Measurements from ENCODE around the gene PRDM7.

Gene PRDM7

GRCh38 chr16:90084215-90084950 is 7.3 kb upstream of the PRDM7 start:
- no peak for DNase-seq (ENCODE audit: extremely low spot score)
- TF ChIP-seq NFRKB (IDR thresholded peaks at IDR 0.05) = no peak
- TF ChIP-seq LEF1 (IDR thresholded peaks at IDR 0.05; ENCODE audit: borderline replicate concordance) = no peak
- no peak for TF ChIP-seq SP1 (IDR thresholded peaks at IDR 0.05)
- TF ChIP-seq FOXM1 (IDR thresholded peaks at IDR 0.05; ENCODE audit: borderline replicate concordance) = no peak
- no peak for TF ChIP-seq CTBP1 (IDR thresholded peaks at IDR 0.05; ENCODE audit: borderline replicate concordance)
- no peak for TF ChIP-seq FOXA1 (IDR thresholded peaks at IDR 0.05)
- TF ChIP-seq ZNF384 (IDR thresholded peaks at IDR 0.05) = no peak
- ChIA-PET POLR2A (interaction anchor here (0.6 kb wide), 1 partner anchor 197 kb away, joined by 3 read pairs; no protein-coding TSS in a partner anchor), CTCF (no interaction called here)

- DNase-seq (ENCODE audit: extremely low spot score) = no peak
- ChIA-PET CTCF (interaction anchor here (1.6 kb wide), 1 partner anchor 10 kb away, joined by 6 read pairs; a partner anchor contains a TSS), POLR2A (interaction anchor here (1.9 kb wide), 1 partner anchor 63 kb away, joined by 5 read pairs; no protein-coding TSS in a partner anchor)
- TF ChIP-seq NFRKB (IDR thresholded peaks at IDR 0.05) = no peak
- no peak for TF ChIP-seq BHLHE40 (IDR thresholded peaks at IDR 0.05; ENCODE audit: borderline replicate concordance)
- no peak for TF ChIP-seq ELF4 (IDR thresholded peaks at IDR 0.05)
- no peak for TF ChIP-seq SP1 (IDR thresholded peaks at IDR 0.05)
- TF ChIP-seq FOXA1 (IDR thresholded peaks at IDR 0.05) = no peak
- TF ChIP-seq HDGF (IDR thresholded peaks at IDR 0.05; ENCODE audit: borderline replicate concordance) = no peak
- no peak for TF ChIP-seq TARDBP (IDR thresholded peaks at IDR 0.05)
- TF ChIP-seq CTBP1 (IDR thresholded peaks at IDR 0.05; ENCODE audit: borderline replicate concordance) = no peak
- no peak for TF ChIP-seq FOXK2 (IDR thresholded peaks at IDR 0.05)
- TF ChIP-seq ARNT (IDR thresholded peaks at IDR 0.05) = no peak
- no peak for TF ChIP-seq L3MBTL2 (conservative IDR thresholded peaks at IDR 0.05)
- TF ChIP-seq, protein P1, sequence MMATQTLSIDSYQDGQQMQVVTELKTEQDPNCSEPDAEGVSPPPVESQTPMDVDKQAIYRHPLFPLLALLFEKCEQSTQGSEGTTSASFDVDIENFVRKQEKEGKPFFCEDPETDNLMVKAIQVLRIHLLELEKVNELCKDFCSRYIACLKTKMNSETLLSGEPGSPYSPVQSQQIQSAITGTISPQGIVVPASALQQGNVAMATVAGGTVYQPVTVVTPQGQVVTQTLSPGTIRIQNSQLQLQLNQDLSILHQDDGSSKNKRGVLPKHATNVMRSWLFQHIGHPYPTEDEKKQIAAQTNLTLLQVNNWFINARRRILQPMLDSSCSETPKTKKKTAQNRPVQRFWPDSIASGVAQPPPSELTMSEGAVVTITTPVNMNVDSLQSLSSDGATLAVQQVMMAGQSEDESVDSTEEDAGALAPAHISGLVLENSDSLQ (IDR thresholded peaks at IDR 0.05) = no peak
- no peak for TF ChIP-seq ZNF384 (IDR thresholded peaks at IDR 0.05)
- TF ChIP-seq FOXM1 (IDR thresholded peaks at IDR 0.05; ENCODE audit: borderline replicate concordance) = no peak
- TF ChIP-seq LEF1 (IDR thresholded peaks at IDR 0.05; ENCODE audit: borderline replicate concordance) = no peak
Measured at GRCh38 chr16:90083139-90083538, 6.0 kb upstream of the PRDM7 start.

- CTCF ChIA-PET = interaction anchor here (0.6 to 1.6 kb wide), 3 partner anchors 11 to 702 kb away, joined by 3 to 6 read pairs (median 4); a partner anchor contains a TSS
- no peak for DNase-seq (ENCODE audit: extremely low spot score)
- POLR2A ChIA-PET = interaction anchor here (0.6 to 1.9 kb wide), 3 partner anchors 8 to 62 kb away, joined by 3 to 5 read pairs (median 4); no protein-coding TSS in a partner anchor
- TF ChIP-seq ELF4 (IDR thresholded peaks at IDR 0.05) (no peak), L3MBTL2 (conservative IDR thresholded peaks at IDR 0.05) (no peak), FOXK2 (IDR thresholded peaks at IDR 0.05) (no peak), NFRKB (IDR thresholded peaks at IDR 0.05) (no peak)
Measured at GRCh38 chr16:90081606-90081970, 4.5 kb upstream of the PRDM7 start.

- POLR2A ChIA-PET = interaction anchor here (1.1 kb wide), 1 partner anchor 34 kb away, joined by 3 read pairs; no protein-coding TSS in a partner anchor
- DNase-seq (ENCODE audit: extremely low spot score) = no peak
- no peak for TF ChIP-seq FOXK2 (IDR thresholded peaks at IDR 0.05)
- no peak for TF ChIP-seq FOXM1 (IDR thresholded peaks at IDR 0.05; ENCODE audit: borderline replicate concordance)
- TF ChIP-seq TARDBP (IDR thresholded peaks at IDR 0.05) = no peak
- no peak for TF ChIP-seq SUZ12 (IDR thresholded peaks at IDR 0.05)
- TF ChIP-seq CTBP1 (IDR thresholded peaks at IDR 0.05; ENCODE audit: borderline replicate concordance) = no peak
- TF ChIP-seq ARNT (IDR thresholded peaks at IDR 0.05) = no peak
- TF ChIP-seq ZNF384 (IDR thresholded peaks at IDR 0.05) = no peak
- TF ChIP-seq BHLHE40 (IDR thresholded peaks at IDR 0.05; ENCODE audit: borderline replicate concordance) = no peak
- CTCF ChIA-PET = interaction anchor here (0.6 to 1.7 kb wide), 2 partner anchors 13 to 58 kb away, joined by 3 read pairs; no protein-coding TSS in a partner anchor
Measured at GRCh38 chr16:90078579-90078895, 1.4 kb upstream of the PRDM7 start.

DNA sequence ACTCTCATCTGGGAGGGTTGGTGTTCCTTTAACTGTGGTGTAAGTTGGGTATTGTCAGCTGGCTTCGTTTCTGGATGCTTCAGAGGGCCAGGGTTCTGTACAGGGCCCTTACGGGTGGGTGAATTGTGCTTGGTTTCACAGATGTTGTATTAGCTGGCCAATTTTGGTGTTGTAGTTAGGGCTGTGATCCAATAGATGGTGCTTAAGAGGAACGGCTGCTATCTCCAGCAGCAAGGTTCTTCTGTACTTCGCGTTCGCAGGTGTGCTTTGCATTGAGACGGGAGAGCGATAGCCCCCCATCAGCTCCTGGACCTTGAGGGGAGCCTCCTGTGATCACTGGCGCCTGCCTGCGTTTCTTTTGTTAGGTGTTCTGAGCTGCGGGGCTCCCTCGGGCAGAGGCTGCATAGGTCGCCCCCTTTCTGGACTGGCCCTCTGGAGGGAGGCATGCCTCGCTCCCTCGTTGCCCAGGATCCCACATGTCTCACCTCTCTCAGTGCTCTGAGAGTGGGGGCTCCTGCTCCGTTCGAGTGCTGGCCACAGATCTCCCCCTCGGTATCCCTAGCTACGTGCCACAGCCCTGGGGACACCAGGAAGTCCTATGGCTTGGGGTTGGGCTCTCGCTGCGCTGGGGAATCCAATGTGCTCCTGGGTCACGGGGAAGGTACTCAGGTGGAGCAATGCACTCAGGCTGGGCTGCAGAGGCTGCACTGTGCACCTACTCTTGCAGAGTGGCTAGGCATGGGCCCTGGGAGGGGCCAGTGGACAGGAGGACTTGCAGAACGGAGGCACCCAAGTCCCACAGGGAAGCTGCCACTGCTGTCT is 837 bp upstream of the PRDM7 start:
- no peak for TF ChIP-seq CTBP1 (IDR thresholded peaks at IDR 0.05; ENCODE audit: borderline replicate concordance)
- no peak for TF ChIP-seq ARNT (IDR thresholded peaks at IDR 0.05)
- TF ChIP-seq, protein P1 (IDR thresholded peaks at IDR 0.05) = no peak
- TF ChIP-seq TARDBP (IDR thresholded peaks at IDR 0.05) = no peak
- TF ChIP-seq FOXK2 (IDR thresholded peaks at IDR 0.05) = no peak
- no peak for DNase-seq (ENCODE audit: extremely low spot score)
- CTCF ChIA-PET = interaction anchor here (0.6 to 1.7 kb wide), 2 partner anchors 13 to 57 kb away, joined by 3 read pairs; no protein-coding TSS in a partner anchor
- POLR2A ChIA-PET = interaction anchor here (1.1 kb wide), 1 partner anchor 33 kb away, joined by 3 read pairs; no protein-coding TSS in a partner anchor

- TF ChIP-seq FOXA1 (IDR thresholded peaks at IDR 0.05) (no peak), ZNF384 (IDR thresholded peaks at IDR 0.05) (no peak), ARNT (IDR thresholded peaks at IDR 0.05) (no peak), NFRKB (IDR thresholded peaks at IDR 0.05) (no peak), HDGF (IDR thresholded peaks at IDR 0.05; ENCODE audit: borderline replicate concordance) (no peak), ELF4 (IDR thresholded peaks at IDR 0.05) (no peak), L3MBTL2 (conservative IDR thresholded peaks at IDR 0.05) (no peak), CTBP1 (IDR thresholded peaks at IDR 0.05; ENCODE audit: borderline replicate concordance) (no peak), TARDBP (IDR thresholded peaks at IDR 0.05) (no peak), SUZ12 (IDR thresholded peaks at IDR 0.05) (no peak), SP1 (IDR thresholded peaks at IDR 0.05) (no peak), FOXM1 (IDR thresholded peaks at IDR 0.05; ENCODE audit: borderline replicate concordance) (no peak), BHLHE40 (IDR thresholded peaks at IDR 0.05; ENCODE audit: borderline replicate concordance) (no peak), LEF1 (IDR thresholded peaks at IDR 0.05; ENCODE audit: borderline replicate concordance) (no peak), FOXK2 (IDR thresholded peaks at IDR 0.05) (no peak)
- TF ChIP-seq, protein P1 (IDR thresholded peaks at IDR 0.05) = no peak
- DNase-seq (ENCODE audit: extremely low spot score) = no peak
- POLR2A ChIA-PET = interaction anchor here (0.9 kb wide), 1 partner anchor 9 kb away, joined by 3 read pairs; no protein-coding TSS in a partner anchor
- CTCF ChIA-PET = no interaction called here
Measured at GRCh38 chr16:90072442-90073105, 4.6 kb downstream of the PRDM7 start.
